Superior temporal gyrus (tissue), 1 donor: ENCODE measurements around the gene KDSR.

Source experiments
- DNase-seq: peaks from one replicate; pipeline ENCODE4 v3.0.0-alpha.2; 2016; ENCODE audit errors: extremely low spot score

Gene KDSR

GRCh38 chr18:63321291-63321690 lies 45.7 kb downstream of the KDSR start:
- DNase-seq = no peak

GRCh38 chr18:63320975-63321265 lies 46.1 kb downstream of the KDSR start:
- DNase-seq = peak; percentile 37

- DNase-seq = peak; percentile 85
Measured at GRCh38 chr18:63320123-63320974, 46.7 kb downstream of the KDSR start.

GRCh38 chr18:63319383-63320122 lies 47.5 kb downstream of the KDSR start, which contains the start of gene BCL2:
Gene BCL2, minus strand, starts transcription at chr18:63319769.
- DNase-seq = peak; percentile 65

GRCh38 chr18:63318889-63319382 lies 48.1 kb downstream of the KDSR start:
- peak; percentile 69 for DNase-seq

GRCh38 chr18:63317982-63318888 lies 48.8 kb downstream of the KDSR start:
- peak; percentile 65 for DNase-seq

GRCh38 chr18:63317556-63317946 lies 49.5 kb downstream of the KDSR start:
- peak; percentile 55 for DNase-seq

GRCh38 chr18:63316612-63317555 lies 50.1 kb downstream of the KDSR start:
- DNase-seq = peak; percentile 71

GRCh38 chr18:63315876-63316275 lies 51.1 kb downstream of the KDSR start:
- no peak for DNase-seq

GRCh38 chr18:63315131-63315662 lies 51.8 kb downstream of the KDSR start:
- DNase-seq = peak; percentile 69

GRCh38 chr18:63314062-63314790 lies 52.8 kb downstream of the KDSR start:
- DNase-seq = peak; percentile 57

- no peak for DNase-seq
Measured at GRCh38 chr18:63313396-63313917, 53.5 kb downstream of the KDSR start.

- DNase-seq = no peak
Measured at GRCh38 chr18:63312737-63313395, 54.1 kb downstream of the KDSR start.

GRCh38 chr18:63312019-63312409 lies 55.0 kb downstream of the KDSR start:
- no peak for DNase-seq

- no peak for DNase-seq
Measured at GRCh38 chr18:63311118-63312018, 55.6 kb downstream of the KDSR start.

GRCh38 chr18:63309422-63309821 lies 57.6 kb downstream of the KDSR start:
- DNase-seq = no peak

GRCh38 chr18:63307551-63308200 lies 59.3 kb downstream of the KDSR start:
- peak; percentile 54 for DNase-seq
